Measurements from ENCODE around the gene GSN.

DNA sequence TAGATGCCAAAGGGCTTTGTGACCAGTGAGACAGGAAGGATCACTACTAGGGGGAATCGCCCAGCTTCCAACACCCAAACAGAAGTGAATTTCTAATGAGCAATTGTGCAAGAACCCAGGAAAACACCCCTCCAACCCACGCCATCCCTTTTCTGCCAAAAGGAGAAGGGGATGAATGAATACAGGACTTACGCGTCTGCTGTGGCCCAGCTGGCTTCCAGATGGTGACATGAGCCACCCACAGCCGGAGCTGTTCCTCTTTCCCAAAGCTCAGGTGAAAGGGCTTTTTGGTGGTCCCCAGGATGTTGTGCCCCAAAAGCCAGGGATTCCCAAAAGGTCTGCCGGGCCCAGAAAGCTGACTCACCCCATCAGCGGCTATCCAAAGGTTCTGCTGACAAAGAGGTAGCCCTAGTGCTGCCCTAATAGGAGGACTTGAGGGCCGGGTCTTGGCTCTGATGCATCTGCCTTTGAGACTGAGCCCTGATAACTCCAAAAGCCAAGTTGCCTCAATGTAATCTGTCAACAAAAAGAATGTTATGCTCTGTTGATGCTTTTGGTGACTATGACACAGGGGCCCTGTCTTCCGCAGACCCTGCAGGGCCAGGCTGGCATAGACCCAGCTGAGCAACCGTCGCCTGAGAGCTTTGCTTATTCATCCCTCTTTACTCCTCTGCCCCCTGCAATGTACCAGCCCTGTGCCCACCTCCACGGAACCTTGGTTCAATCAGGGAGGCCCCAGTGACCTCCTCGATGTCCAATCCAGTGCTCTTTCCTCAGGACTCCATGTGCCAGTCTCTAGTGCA, 14.5 kb downstream of the GSN start:
- TF ChIP-seq, protein P1, sequence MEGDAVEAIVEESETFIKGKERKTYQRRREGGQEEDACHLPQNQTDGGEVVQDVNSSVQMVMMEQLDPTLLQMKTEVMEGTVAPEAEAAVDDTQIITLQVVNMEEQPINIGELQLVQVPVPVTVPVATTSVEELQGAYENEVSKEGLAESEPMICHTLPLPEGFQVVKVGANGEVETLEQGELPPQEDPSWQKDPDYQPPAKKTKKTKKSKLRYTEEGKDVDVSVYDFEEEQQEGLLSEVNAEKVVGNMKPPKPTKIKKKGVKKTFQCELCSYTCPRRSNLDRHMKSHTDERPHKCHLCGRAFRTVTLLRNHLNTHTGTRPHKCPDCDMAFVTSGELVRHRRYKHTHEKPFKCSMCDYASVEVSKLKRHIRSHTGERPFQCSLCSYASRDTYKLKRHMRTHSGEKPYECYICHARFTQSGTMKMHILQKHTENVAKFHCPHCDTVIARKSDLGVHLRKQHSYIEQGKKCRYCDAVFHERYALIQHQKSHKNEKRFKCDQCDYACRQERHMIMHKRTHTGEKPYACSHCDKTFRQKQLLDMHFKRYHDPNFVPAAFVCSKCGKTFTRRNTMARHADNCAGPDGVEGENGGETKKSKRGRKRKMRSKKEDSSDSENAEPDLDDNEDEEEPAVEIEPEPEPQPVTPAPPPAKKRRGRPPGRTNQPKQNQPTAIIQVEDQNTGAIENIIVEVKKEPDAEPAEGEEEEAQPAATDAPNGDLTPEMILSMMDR (conservative IDR thresholded peaks at IDR 0.05; ENCODE audit: low read length), result no peak
- TF ChIP-seq EZH2phosphoT487 (IDR thresholded peaks at IDR 0.05; ENCODE audit: borderline replicate concordance), result no peak
